Measurements from ENCODE around the gene RUSF1.

RUSF1 gene

DNA sequence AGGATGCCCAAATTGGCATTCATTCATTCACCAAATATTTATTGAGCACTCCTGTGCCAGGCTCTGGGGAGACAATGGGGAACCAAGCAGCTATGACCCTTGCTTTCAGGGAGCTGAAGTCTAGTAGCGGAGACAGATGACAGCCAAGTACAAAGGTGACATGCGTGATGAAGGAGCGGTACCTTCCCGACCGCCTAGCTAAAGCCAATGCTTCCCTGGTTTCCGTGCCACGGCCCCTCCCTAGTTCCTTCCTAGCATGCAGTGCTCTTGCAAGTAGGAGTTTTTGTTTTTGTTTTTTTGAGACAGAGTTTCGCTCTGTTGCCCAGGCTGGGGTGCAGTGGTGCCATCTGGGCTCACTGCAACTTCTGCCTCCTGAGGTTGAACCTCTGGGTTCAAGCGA is 28.4 kb downstream of the RUSF1 start:
- TF ChIP-seq POLR2AphosphoS5 (IDR thresholded peaks at IDR 0.05; ENCODE audit: low read depth, low read length): no peak; the same call in 1 of the 2 replicates
- TF ChIP-seq SIN3A (IDR thresholded peaks at IDR 0.05; ENCODE audit: borderline replicate concordance, insufficient read depth, low read length): no peak
- TF ChIP-seq, protein P1, sequence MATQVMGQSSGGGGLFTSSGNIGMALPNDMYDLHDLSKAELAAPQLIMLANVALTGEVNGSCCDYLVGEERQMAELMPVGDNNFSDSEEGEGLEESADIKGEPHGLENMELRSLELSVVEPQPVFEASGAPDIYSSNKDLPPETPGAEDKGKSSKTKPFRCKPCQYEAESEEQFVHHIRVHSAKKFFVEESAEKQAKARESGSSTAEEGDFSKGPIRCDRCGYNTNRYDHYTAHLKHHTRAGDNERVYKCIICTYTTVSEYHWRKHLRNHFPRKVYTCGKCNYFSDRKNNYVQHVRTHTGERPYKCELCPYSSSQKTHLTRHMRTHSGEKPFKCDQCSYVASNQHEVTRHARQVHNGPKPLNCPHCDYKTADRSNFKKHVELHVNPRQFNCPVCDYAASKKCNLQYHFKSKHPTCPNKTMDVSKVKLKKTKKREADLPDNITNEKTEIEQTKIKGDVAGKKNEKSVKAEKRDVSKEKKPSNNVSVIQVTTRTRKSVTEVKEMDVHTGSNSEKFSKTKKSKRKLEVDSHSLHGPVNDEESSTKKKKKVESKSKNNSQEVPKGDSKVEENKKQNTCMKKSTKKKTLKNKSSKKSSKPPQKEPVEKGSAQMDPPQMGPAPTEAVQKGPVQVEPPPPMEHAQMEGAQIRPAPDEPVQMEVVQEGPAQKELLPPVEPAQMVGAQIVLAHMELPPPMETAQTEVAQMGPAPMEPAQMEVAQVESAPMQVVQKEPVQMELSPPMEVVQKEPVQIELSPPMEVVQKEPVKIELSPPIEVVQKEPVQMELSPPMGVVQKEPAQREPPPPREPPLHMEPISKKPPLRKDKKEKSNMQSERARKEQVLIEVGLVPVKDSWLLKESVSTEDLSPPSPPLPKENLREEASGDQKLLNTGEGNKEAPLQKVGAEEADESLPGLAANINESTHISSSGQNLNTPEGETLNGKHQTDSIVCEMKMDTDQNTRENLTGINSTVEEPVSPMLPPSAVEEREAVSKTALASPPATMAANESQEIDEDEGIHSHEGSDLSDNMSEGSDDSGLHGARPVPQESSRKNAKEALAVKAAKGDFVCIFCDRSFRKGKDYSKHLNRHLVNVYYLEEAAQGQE (IDR thresholded peaks at IDR 0.05; ENCODE audit: insufficient read depth in 1 of 2, low read depth in 2 of 2, low read length in 2 of 2): no peak
- TF ChIP-seq FOXP2 (optimal IDR thresholded peaks at IDR 0.05; ENCODE audit: borderline replicate concordance, extremely low read depth, extremely low read length, insufficient read depth): no peak
- TF ChIP-seq TAF1 (IDR thresholded peaks at IDR 0.05; ENCODE audit: borderline replicate concordance, insufficient read depth, low read length): no peak

DNA sequence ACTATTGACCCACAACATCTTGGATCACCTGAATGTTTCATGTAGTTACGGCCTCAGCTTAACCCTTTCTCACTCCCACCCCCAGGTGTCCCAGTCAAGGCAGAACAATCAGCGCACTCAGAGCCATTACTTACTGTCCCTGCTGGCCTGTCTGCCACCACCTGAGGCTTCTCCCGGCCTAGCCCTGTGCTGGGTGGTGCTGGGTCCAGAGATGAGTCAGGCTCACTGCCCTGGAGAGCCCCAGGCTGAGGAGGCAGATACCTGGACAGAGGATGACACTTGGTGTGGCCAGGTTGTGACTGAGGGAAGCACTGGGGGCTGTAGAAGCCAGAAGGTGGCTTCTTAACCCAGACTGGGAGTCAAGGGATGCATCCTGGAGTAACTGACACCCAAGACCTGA is 29.2 kb downstream of the RUSF1 start:
- TF ChIP-seq POLR2AphosphoS5 (IDR thresholded peaks at IDR 0.05; ENCODE audit: low read depth, low read length): 0 out of 2 replicates have a peak, but pooled peaks have one; percentile 18
- no peak for TF ChIP-seq SIN3A (IDR thresholded peaks at IDR 0.05; ENCODE audit: borderline replicate concordance, insufficient read depth, low read length)
- no peak for TF ChIP-seq TAF1 (IDR thresholded peaks at IDR 0.05; ENCODE audit: borderline replicate concordance, insufficient read depth, low read length)

DNA sequence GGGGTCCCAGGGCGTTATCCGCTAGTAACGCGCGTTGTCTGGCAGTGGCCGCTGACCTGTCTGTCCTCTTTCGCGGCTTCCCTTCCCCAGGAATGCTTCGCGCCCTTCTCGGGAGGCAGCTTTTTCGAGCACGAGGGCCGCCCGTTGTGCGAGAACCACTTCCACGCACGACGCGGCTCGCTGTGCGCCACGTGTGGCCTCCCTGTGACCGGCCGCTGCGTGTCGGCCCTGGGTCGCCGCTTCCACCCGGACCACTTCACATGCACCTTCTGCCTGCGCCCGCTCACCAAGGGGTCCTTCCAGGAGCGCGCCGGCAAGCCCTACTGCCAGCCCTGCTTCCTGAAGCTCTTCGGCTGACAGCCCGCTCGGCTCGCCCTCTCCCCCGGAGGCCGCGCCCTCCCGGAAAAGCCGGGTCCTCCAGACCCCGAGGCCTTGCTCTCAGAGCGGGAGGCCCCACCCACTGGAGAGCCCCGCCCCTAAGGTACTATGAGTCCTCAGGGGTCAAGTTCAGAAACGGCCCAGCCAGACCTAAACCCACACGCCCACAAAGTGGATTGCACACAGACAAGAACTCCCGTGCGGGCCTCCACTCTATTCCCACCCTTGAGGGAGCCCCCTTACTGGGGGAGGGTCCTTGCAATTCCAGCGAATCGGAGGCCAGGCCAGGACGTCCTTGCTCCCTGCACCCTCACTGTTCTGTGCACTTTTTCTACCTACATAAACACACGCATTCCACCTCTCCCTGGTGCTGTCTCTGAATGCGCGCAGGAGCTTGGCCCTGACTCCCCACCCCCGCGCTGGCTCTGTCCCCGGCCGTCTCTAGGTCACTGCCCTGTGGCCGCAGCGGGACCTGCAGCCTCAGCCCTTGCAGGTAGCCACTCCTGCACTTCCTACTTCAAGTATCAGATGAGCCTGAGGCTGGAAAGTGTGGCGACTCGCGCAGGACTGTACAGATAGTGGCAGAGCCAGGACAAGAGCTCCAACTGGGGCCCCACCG is 30.7 kb downstream of the RUSF1 start:
- TF ChIP-seq FOXP2 (optimal IDR thresholded peaks at IDR 0.05; ENCODE audit: borderline replicate concordance, extremely low read depth, extremely low read length, insufficient read depth): no peak
- TF ChIP-seq, protein P1 (IDR thresholded peaks at IDR 0.05; ENCODE audit: insufficient read depth in 1 of 2, low read depth in 2 of 2, low read length in 2 of 2): no peak
- TF ChIP-seq POLR2AphosphoS5 (IDR thresholded peaks at IDR 0.05; ENCODE audit: low read depth, low read length): no peak
- TF ChIP-seq SIN3A (IDR thresholded peaks at IDR 0.05; ENCODE audit: borderline replicate concordance, insufficient read depth, low read length): no peak
- no peak for TF ChIP-seq TAF1 (IDR thresholded peaks at IDR 0.05; ENCODE audit: borderline replicate concordance, insufficient read depth, low read length)

DNA sequence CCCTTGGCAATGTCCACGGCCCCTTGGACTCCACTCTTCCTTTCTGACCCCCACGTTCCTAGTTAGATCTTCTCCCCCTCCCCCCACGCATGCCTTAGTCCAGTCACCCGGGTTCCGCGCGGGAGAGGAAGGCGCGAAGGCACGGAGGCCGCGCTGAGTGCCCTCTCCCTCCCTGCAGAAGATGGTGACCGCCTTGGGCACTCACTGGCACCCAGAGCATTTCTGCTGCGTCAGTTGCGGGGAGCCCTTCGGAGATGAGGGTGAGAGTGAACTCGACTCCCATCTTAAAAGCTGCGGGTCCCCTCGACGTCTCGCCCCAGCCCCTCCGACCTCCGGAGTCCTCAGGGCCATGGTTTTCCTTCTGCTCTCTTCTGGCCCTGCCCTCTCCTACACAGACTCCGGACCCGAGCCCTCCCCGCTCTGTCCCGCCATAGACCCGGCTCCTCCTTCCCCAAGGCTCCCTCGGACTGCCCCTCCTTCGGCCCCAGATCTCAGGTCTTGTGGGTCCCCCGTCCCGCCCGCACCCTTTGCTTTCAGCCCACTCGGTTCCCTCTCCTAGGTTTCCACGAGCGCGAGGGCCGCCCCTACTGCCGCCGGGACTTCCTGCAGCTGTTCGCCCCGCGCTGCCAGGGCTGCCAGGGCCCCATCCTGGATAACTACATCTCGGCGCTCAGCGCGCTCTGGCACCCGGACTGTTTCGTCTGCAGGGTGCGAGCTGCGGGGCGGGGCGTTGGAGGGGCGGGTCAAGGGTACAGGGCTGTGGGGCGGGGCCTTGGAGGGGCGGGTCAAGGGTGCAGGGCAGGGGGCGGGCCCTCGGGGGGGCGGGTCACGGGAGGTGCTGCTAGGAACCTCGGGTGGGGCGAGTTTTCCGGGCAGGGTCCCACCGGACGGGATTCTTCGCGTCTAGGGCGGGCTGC is 31.6 kb downstream of the RUSF1 start:
- TF ChIP-seq SIN3A (IDR thresholded peaks at IDR 0.05; ENCODE audit: borderline replicate concordance, insufficient read depth, low read length) (no peak), POLR2AphosphoS5 (IDR thresholded peaks at IDR 0.05; ENCODE audit: low read depth, low read length) (no peak), FOXP2 (optimal IDR thresholded peaks at IDR 0.05; ENCODE audit: borderline replicate concordance, extremely low read depth, extremely low read length, insufficient read depth) (no peak), TAF1 (IDR thresholded peaks at IDR 0.05; ENCODE audit: borderline replicate concordance, insufficient read depth, low read length) (no peak)
- TF ChIP-seq, protein P1 (IDR thresholded peaks at IDR 0.05; ENCODE audit: insufficient read depth in 1 of 2, low read depth in 2 of 2, low read length in 2 of 2): no peak

DNA sequence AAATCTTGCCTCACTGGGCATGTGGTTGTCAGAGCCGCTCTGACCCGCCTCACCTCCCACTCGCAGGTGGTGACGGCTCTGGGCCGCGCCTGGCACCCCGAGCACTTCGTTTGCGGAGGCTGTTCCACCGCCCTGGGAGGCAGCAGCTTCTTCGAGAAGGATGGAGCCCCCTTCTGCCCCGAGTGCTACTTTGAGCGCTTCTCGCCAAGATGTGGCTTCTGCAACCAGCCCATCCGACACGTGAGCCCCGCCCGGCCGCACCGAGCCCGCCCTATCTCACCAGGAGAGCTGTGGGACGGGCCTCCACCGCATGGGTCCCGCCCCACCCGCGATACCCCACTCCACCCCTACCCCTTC is 32.3 kb downstream of the RUSF1 start:
- TF ChIP-seq TAF1 (IDR thresholded peaks at IDR 0.05; ENCODE audit: borderline replicate concordance, insufficient read depth, low read length) (no peak), FOXP2 (optimal IDR thresholded peaks at IDR 0.05; ENCODE audit: borderline replicate concordance, extremely low read depth, extremely low read length, insufficient read depth) (no peak), POLR2AphosphoS5 (IDR thresholded peaks at IDR 0.05; ENCODE audit: low read depth, low read length) (no peak), SIN3A (IDR thresholded peaks at IDR 0.05; ENCODE audit: borderline replicate concordance, insufficient read depth, low read length) (no peak)
- TF ChIP-seq, protein P1 (IDR thresholded peaks at IDR 0.05; ENCODE audit: insufficient read depth in 1 of 2, low read depth in 2 of 2, low read length in 2 of 2): no peak
